ENCODE results near the gene SORBS1.

Gene SORBS1

GRCh38 chr10:95262763-95263518 is 298.2 kb downstream of the SORBS1 start:
- H3K36me3 ChIP-seq (ENCODE audit: control insufficient read depth in 2 of 2, insufficient read depth in 2 of 2, low read length in 2 of 2) = peaks cover 44 to 51% of the 10 kb centered on the region in 2 donors
- H3K4me1 ChIP-seq (ENCODE audit: control insufficient read depth in 2 of 2, insufficient read depth in 2 of 2, low read length in 2 of 2) = peaks cover 19 to 35% of the 10 kb centered on the region in 2 donors
- H3K4me3 ChIP-seq (ENCODE audit: low read length in 2 of 2) = no peak overlapping the region
- no peaks in the 10 kb centered on the region for H3K9me3 ChIP-seq (ENCODE audit: control insufficient read depth in 2 of 2, low read length in 2 of 2)
- no peak overlapping the region for H3K9ac ChIP-seq (ENCODE audit: low read depth in 1 of 2, low read length in 2 of 2)
- no peak overlapping the region for H3K27ac ChIP-seq (ENCODE audit: low read depth in 2 of 2, low read length in 2 of 2)
- H3K27me3 ChIP-seq (ENCODE audit: control insufficient read depth in 2 of 2, insufficient read depth in 2 of 2, low read length in 2 of 2) = no peaks in the 10 kb centered on the region

DNA sequence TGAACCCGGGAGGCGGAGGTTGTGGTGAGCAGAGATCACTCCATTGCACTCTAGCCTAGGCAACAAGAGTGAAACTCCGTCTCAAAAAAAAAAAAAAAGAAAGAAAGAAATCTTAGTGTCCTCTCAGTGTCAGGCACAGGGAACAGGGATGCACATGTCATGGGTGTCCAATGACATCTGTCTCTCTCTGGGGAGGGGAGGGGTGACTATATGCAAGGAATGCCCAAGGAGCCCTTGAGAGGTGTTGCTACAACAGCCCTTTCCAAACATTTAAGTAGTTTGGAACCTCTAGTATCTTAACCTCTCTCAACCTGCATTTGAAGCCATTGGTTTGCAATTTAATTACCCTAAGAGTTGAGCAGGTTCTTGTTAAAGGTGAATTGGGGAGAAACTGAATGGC is 299.2 kb downstream of the SORBS1 start:
- peaks cover 50 to 58% of the 10 kb centered on the region in 2 donors for H3K36me3 ChIP-seq (ENCODE audit: control insufficient read depth in 2 of 2, insufficient read depth in 2 of 2, low read length in 2 of 2)
- H3K9me3 ChIP-seq (ENCODE audit: control insufficient read depth in 2 of 2, low read length in 2 of 2) = no peaks in the 10 kb centered on the region
- H3K9ac ChIP-seq (ENCODE audit: low read depth in 1 of 2, low read length in 2 of 2) = no peak overlapping the region
- no peak overlapping the region for H3K4me3 ChIP-seq (ENCODE audit: low read length in 2 of 2)
- H3K27me3 ChIP-seq (ENCODE audit: control insufficient read depth in 2 of 2, insufficient read depth in 2 of 2, low read length in 2 of 2) = no peaks in the 10 kb centered on the region
- peaks cover 16 to 30% of the 10 kb centered on the region in 2 donors for H3K4me1 ChIP-seq (ENCODE audit: control insufficient read depth in 2 of 2, insufficient read depth in 2 of 2, low read length in 2 of 2)
- H3K27ac ChIP-seq (ENCODE audit: low read depth in 2 of 2, low read length in 2 of 2) = no peak overlapping the region

Measured in mucosa of rectum (tissue), 2 donors.